ENCODE data around the gene CES5A.
"Not testable (repeated sequence)": the region's sequence is repeated elsewhere in the genome, so short reads cannot be mapped to it uniquely, and the experiment has no call there.

- not testable (repeated sequence) for TF ChIP-seq CTCF (IDR thresholded peaks at IDR 0.05); POLR2A (IDR thresholded peaks at IDR 0.05; ENCODE audit: low read depth)
Observed at GRCh38 chr16:55805104-55805503, 70.1 kb downstream of the CES5A start.
